GM21390 (cell line): Measurements from ENCODE around the gene KCTD3.

Source experiments
- ATAC-seq: cut with Tn5 transposase; IDR thresholded peaks from one replicate; pipeline ENCODE4 v1.9.1; 2021; ENCODE audit not compliant: unreplicated experiment

Gene KCTD3

GRCh38 chr1:215650446-215651149, 83.5 kb downstream of the KCTD3 start:
- no peak for ATAC-seq

- ATAC-seq: no peak
Observed at GRCh38 chr1:215651867-215652266, 84.8 kb downstream of the KCTD3 start.

GRCh38 chr1:215652371-215652770, 85.3 kb downstream of the KCTD3 start:
- ATAC-seq: no peak

- no peak for ATAC-seq
Observed at GRCh38 chr1:215657047-215657446, 89.9 kb downstream of the KCTD3 start.

- ATAC-seq: no peak
Observed at GRCh38 chr1:215660259-215660658, 93.2 kb downstream of the KCTD3 start.

GRCh38 chr1:215661033-215661432, 93.9 kb downstream of the KCTD3 start:
- no peak for ATAC-seq

GRCh38 chr1:215665215-215665614, 98.1 kb downstream of the KCTD3 start:
- no peak for ATAC-seq

- no peak for ATAC-seq
Observed at GRCh38 chr1:215667761-215668160, 100.7 kb downstream of the KCTD3 start.

- no peak for ATAC-seq
Observed at GRCh38 chr1:215669806-215670491, 102.8 kb downstream of the KCTD3 start.
